Measurements from ENCODE around the gene MGAT4B. TPM values are rescaled to one million over a fixed set of nuclear protein-coding genes. Genes with fewer than 3 reads are reported as not detected.

MGAT4B gene
- total RNA-seq, 1 experiment from 2014 or later: 148 TPM

GRCh38 chr5:179792612-179793467, 13.8 kb downstream of the MGAT4B start:
- no peak overlapping the region for H3K27ac ChIP-seq (ENCODE audit: low read depth, low read length)
- ChIA-PET POLR2A (no interaction called here), RAD21 (ENCODE audit: low non-redundant PET in 1 of 2, low total read pairs in 2 of 2, uncharacterized antibody in 2 of 2, unreplicated experiment in 2 of 2) (no interaction called here), CTCF (no interaction called here)
- H3K4me2 ChIP-seq (ENCODE audit: low read length): no peak overlapping the region
- ATAC-seq (no peak), DNase-seq (ENCODE audit: low read depth, low spot score) (no peak)
- H3K9me3 ChIP-seq (ENCODE audit: control insufficient read depth in 1 of 2, insufficient read depth in 1 of 2, low read depth in 1 of 2, low read length in 2 of 2): no peaks in the 10 kb centered on the region
- no peak overlapping the region for H2AFZ ChIP-seq (ENCODE audit: low read depth, low read length, poor library complexity, severe bottlenecking)
- TF ChIP-seq CTCF (IDR thresholded peaks at IDR 0.05 in 2 of 3, conservative IDR thresholded peaks at IDR 0.05 in 1 of 3; ENCODE audit: borderline replicate concordance in 1 of 3, insufficient read depth in 1 of 3, low read depth in 2 of 3, low read length in 2 of 3): no peak
- TF ChIP-seq ATF3 (IDR thresholded peaks at IDR 0.05): no peak
- TF ChIP-seq TCF7L2 (IDR thresholded peaks at IDR 0.05; ENCODE audit: borderline replicate concordance, extremely low read depth, insufficient read depth, insufficient read length): no peak
- TF ChIP-seq EZH2 (IDR thresholded peaks at IDR 0.05): no peak
- TF ChIP-seq EGR1 (IDR thresholded peaks at IDR 0.05; ENCODE audit: low read depth): no peak
- no peak for TF ChIP-seq POLR2A (IDR thresholded peaks at IDR 0.05; ENCODE audit: borderline replicate concordance, extremely low read depth, insufficient read depth, insufficient read length)
- TF ChIP-seq MAX (IDR thresholded peaks at IDR 0.05): no peak
- no peak for TF ChIP-seq SP1 (IDR thresholded peaks at IDR 0.05; ENCODE audit: low read depth)
- no peak for TF ChIP-seq ZNF274 (IDR thresholded peaks at IDR 0.05; ENCODE audit: low read depth, low read length)
- TF ChIP-seq ELF1 (IDR thresholded peaks at IDR 0.05; ENCODE audit: borderline replicate concordance, low read depth): no peak
- TF ChIP-seq POLR2AphosphoS5 (IDR thresholded peaks at IDR 0.05; ENCODE audit: low read depth, low read length): no peak
- no peak for TF ChIP-seq ZBTB33 (IDR thresholded peaks at IDR 0.05; ENCODE audit: extremely low read depth, insufficient replicate concordance, low read length)
- TF ChIP-seq SIN3A (IDR thresholded peaks at IDR 0.05; ENCODE audit: low read depth): no peak
- TF ChIP-seq REST (IDR thresholded peaks at IDR 0.05; ENCODE audit: low read depth): no peak
- no peak for TF ChIP-seq ZFX (IDR thresholded peaks at IDR 0.05)
- no peak for TF ChIP-seq FOSL1 (IDR thresholded peaks at IDR 0.05; ENCODE audit: low read depth)
- 0 out of 4 replicates have a peak, but pooled peaks cover 0 to 4% of the 10 kb centered on the region in 2 experiments for H3K36me3 ChIP-seq (ENCODE audit: control insufficient read depth in 1 of 2, insufficient read depth in 2 of 2, low read length in 2 of 2)
- no peaks in the 10 kb centered on the region for H3K27me3 ChIP-seq (ENCODE audit: insufficient read depth, low read length)
- no peak overlapping the region for H3K9ac ChIP-seq (ENCODE audit: low read length)
- no TSS peak for BruUV-seq (replicated peaks)
- intact Hi-C loops (cut with micrococcal nuclease): no loop called here
- no peaks in the 10 kb centered on the region for H4K20me1 ChIP-seq (ENCODE audit: insufficient read depth)
- no peaks in the 10 kb centered on the region for H3K9me2 ChIP-seq (ENCODE audit: insufficient read depth)
- H3K79me2 ChIP-seq (ENCODE audit: insufficient read depth, low read length): peaks cover 11% of the 10 kb centered on the region; the same call in 1 of the 2 replicates
- H3K4me3 ChIP-seq (replicated peaks in 1 of 2; ENCODE audit: low read depth in 1 of 2, low read length in 2 of 2): no peak overlapping the region
- H3K4me1 ChIP-seq (ENCODE audit: control insufficient read depth in 1 of 2, insufficient read depth in 2 of 2, low read length in 2 of 2): peaks cover 9 to 22% of the 10 kb centered on the region in 2 experiments; a peak in 3 of 4 replicates

Measured in HCT116 (cell line).